HG03095 (cell line): ENCODE data around the gene CBX7.

Experiments used
- ATAC-seq: cut with Tn5 transposase; IDR thresholded peaks from one replicate; pipeline ENCODE4 v1.9.1; 2021; ENCODE audit warnings: moderate library complexity; ENCODE audit not compliant: unreplicated experiment

The CBX7 gene

GRCh38 chr22:39094717-39095389 is 57.6 kb downstream of the CBX7 start:
- no peak for ATAC-seq

GRCh38 chr22:39092111-39092862 is 60.2 kb downstream of the CBX7 start:
- no peak for ATAC-seq

- no peak for ATAC-seq
These were observed 61.1 kb downstream of the CBX7 start for GRCh38 chr22:39091126-39092081.

GRCh38 chr22:39090426-39091064 is 61.9 kb downstream of the CBX7 start:
- ATAC-seq = no peak

- no peak for ATAC-seq
These were observed 62.6 kb downstream of the CBX7 start for GRCh38 chr22:39089928-39090327.

- ATAC-seq = no peak
These were observed 63.8 kb downstream of the CBX7 start for GRCh38 chr22:39088685-39089032.

GRCh38 chr22:39087881-39088684 is 64.4 kb downstream of the CBX7 start:
- no peak for ATAC-seq

- no peak for ATAC-seq
These were observed 65.4 kb downstream of the CBX7 start for GRCh38 chr22:39087098-39087497.

GRCh38 chr22:39084666-39085065 is 67.8 kb downstream of the CBX7 start:
- ATAC-seq = no peak

GRCh38 chr22:39083212-39084165 is 69.0 kb downstream of the CBX7 start:
- ATAC-seq = no peak

- ATAC-seq = no peak
These were observed 70.9 kb downstream of the CBX7 start for GRCh38 chr22:39081598-39081997.

GRCh38 chr22:39081016-39081415 is 71.5 kb downstream of the CBX7 start:
- ATAC-seq = no peak
